Caco-2 (cell line): ENCODE results near the gene TNFRSF6B. TPM values are rescaled to one million over a fixed set of nuclear protein-coding genes. Genes with fewer than 3 reads are reported as not detected.

Experiments used
- BruUV-seq: library from RNA; stranded (reverse); fragments of 400-500 nt; replicated peaks from 2 replicates; lab custom pipeline; 2021; lab: Mats Ljungman, UMichigan
- CTCF ChIA-PET: fragments of 300-600 bp; sonication (Branson Sonifier 250); formaldehyde crosslinking; loops from one replicate; lab custom pipeline; 2022; ENCODE audit warnings: antibody characterized with exemption; lab: Charles Lee
- POLR2A ChIA-PET: fragments of 300-600 bp; sonication (Branson Sonifier 250); formaldehyde crosslinking; loops from one replicate; lab custom pipeline; 2022; ENCODE audit warnings: antibody characterized with exemption; lab: Charles Lee
- DNase-seq, 2 experiments: peaks; one replicate each; pipeline versions ENCODE4 v3.0.0 to v3.0.0-alpha.2; 2020 to 2022
- H3K27me3 ChIP-seq: replicated peaks from 2 replicates; pipeline ENCODE4 v1.6.0; 2011; ENCODE audit warnings: low read length; ENCODE audit not compliant: control insufficient read depth, insufficient read depth
- H3K36me3 ChIP-seq: 2 replicates; pipeline ENCODE4 v1.5.1; 2011; ENCODE audit warnings: low read length; ENCODE audit not compliant: control insufficient read depth, insufficient read depth
- H3K4me1 ChIP-seq: fragments of 250-450 bp; sonication (Bioruptor Pico); 2 replicates; pipeline ENCODE4 v1.5.1; 2020; ENCODE audit warnings: mild to moderate bottlenecking
- H3K4me3 ChIP-seq: 2 replicates; pipeline ENCODE4 v1.5.1; 2011; ENCODE audit warnings: low read depth, mild to moderate bottlenecking, control low read depth, low read length
- H3K9me3 ChIP-seq: fragments of 250-450 bp; sonication (Bioruptor Pico); 2 replicates; pipeline ENCODE4 v1.5.1; 2020; ENCODE audit warnings: mild to moderate bottlenecking, moderate library complexity
- H3K27ac Mint-ChIP-seq: one replicate; pipeline ENCODE4 v1.8.0; 2022; ENCODE audit warnings: mixed read lengths; ENCODE audit not compliant: unreplicated experiment
- H3K27me3 Mint-ChIP-seq: one replicate; pipeline ENCODE4 v1.8.0; 2022; ENCODE audit warnings: mixed read lengths; ENCODE audit not compliant: insufficient read depth, unreplicated experiment
- H3K36me3 Mint-ChIP-seq: one replicate; pipeline ENCODE4 v1.8.0; 2022; ENCODE audit warnings: mild to moderate bottlenecking, mixed read lengths; ENCODE audit not compliant: insufficient read depth, unreplicated experiment
- H3K4me1 Mint-ChIP-seq: one replicate; pipeline ENCODE4 v1.8.0; 2022; ENCODE audit warnings: low read depth, mixed read lengths; ENCODE audit not compliant: unreplicated experiment
- H3K4me3 Mint-ChIP-seq: one replicate; pipeline ENCODE4 v1.8.0; 2022; ENCODE audit warnings: mild to moderate bottlenecking, moderate library complexity, mixed read lengths; ENCODE audit not compliant: unreplicated experiment
- H3K9me3 Mint-ChIP-seq: one replicate; pipeline ENCODE4 v1.8.0; 2022; ENCODE audit warnings: mixed read lengths; ENCODE audit not compliant: unreplicated experiment
- intact Hi-C: fragments of 100-400 bp; cut with micrococcal nuclease; formaldehyde crosslinking; loops from one replicate; pipeline ENCODE4 v1.10.0; 2022; ENCODE audit not compliant: unreplicated experiment
- total RNA-seq: library from RNA; stranded (reverse); gene quantifications from 2 replicates; pipeline ENCODE4 v1.2.3, GENCODE V29; 2022
- TF ChIP-seq, protein P1 (sequence below), 2 experiments: fragments of 200-600 bp in 1 of 2; IDR thresholded peaks; 1 replicate in 1 of 2; 2 replicates in 1 of 2; pipeline versions ENCODE4 v1.5.1 to v1.8.0; 2011 to 2022; ENCODE audit warnings: antibody characterized with exemption in 1 of 2, control low read depth in 1 of 2, inconsistent platforms in 1 of 2, low read depth in 1 of 2, low read length in 1 of 2, mild to moderate bottlenecking in 1 of 2, moderate library complexity in 1 of 2; ENCODE audit not compliant: insufficient read depth in 1 of 2, severe bottlenecking in 1 of 2, unreplicated experiment in 1 of 2

Gene TNFRSF6B
- total RNA-seq, 1 experiment from 2014 or later = not detected

DNA sequence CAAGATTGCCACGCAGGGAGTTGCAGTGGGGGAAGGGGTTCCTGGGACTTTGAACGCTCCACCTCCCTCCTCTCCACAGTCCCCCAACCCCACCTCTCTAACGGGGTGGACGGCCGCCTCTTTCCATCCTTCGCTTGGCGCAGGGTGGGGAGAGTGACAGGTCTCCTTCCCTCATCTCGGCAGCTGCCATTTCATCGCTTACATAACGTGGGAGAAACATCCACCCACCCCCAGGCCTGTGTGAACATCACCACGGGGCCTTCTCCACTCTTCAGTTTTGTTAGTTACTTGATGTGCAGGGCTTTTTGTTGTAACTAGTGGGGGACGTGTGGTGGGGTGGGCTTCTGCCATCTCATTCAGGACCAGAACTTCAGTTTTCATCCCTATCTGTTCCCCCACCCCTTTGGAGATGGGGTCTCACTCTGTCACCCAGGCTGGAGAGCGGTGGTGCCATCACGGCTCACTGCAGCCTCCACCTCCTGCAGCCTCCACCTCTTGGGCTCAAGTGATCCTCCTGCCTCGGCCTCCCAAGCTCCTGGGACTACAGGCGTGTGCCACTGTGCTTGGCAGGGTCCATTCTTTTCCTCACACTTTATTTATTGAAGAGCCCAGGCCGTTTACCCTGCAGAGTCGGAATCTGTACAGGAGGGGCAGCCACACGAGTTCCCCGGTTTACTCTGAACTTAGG, 20.6 kb upstream of the TNFRSF6B start:
- Mint-ChIP-seq H3K9me3 (no peaks in the 10 kb centered on the region), H3K27ac (no peak overlapping the region), H3K4me1 (no peaks in the 10 kb centered on the region), H3K36me3 (peaks cover 16% of the 10 kb centered on the region), H3K4me3 (no peak overlapping the region), H3K27me3 (no peaks in the 10 kb centered on the region)
- no peaks in the 10 kb centered on the region for H3K36me3 ChIP-seq
- no peak for DNase-seq
- H3K27me3 ChIP-seq = no peaks in the 10 kb centered on the region
- no peaks in the 10 kb centered on the region for H3K4me1 ChIP-seq
- CTCF ChIA-PET = no interaction called here
- no TSS peak for BruUV-seq
- intact Hi-C loops = no loop called here
- H3K4me3 ChIP-seq = no peak overlapping the region
- POLR2A ChIA-PET = no interaction called here
- no peaks in the 10 kb centered on the region for H3K9me3 ChIP-seq
- TF ChIP-seq, protein P1, sequence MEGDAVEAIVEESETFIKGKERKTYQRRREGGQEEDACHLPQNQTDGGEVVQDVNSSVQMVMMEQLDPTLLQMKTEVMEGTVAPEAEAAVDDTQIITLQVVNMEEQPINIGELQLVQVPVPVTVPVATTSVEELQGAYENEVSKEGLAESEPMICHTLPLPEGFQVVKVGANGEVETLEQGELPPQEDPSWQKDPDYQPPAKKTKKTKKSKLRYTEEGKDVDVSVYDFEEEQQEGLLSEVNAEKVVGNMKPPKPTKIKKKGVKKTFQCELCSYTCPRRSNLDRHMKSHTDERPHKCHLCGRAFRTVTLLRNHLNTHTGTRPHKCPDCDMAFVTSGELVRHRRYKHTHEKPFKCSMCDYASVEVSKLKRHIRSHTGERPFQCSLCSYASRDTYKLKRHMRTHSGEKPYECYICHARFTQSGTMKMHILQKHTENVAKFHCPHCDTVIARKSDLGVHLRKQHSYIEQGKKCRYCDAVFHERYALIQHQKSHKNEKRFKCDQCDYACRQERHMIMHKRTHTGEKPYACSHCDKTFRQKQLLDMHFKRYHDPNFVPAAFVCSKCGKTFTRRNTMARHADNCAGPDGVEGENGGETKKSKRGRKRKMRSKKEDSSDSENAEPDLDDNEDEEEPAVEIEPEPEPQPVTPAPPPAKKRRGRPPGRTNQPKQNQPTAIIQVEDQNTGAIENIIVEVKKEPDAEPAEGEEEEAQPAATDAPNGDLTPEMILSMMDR (IDR thresholded peaks at IDR 0.05; ENCODE audit: insufficient read depth in 1 of 2, low read depth in 1 of 2, low read length in 1 of 2, severe bottlenecking in 1 of 2, unreplicated experiment in 1 of 2) = no peak

DNA sequence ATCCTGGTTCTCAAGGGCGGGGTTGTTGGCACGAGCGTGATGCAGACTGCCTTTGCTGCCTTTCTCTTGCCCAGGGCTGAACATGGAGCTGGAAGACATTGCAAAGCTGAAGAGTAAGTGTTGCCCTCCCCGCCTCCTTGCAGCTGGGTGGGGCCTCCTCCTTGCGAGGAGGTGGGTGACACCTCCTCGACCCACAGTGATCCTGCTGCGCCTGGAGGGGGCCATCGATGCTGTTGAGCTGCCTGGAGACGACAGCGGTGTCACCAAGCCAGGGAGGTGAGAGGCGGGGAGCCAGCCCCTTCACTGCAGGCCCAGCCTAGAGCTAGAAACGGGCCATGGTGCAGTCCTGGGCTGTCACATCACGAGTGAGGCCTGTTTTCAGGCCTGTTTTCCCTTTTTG, 18.4 kb upstream of the TNFRSF6B start:
- intact Hi-C loops = no loop called here
- POLR2A ChIA-PET = no interaction called here
- H3K9me3 Mint-ChIP-seq = no peaks in the 10 kb centered on the region

DNA sequence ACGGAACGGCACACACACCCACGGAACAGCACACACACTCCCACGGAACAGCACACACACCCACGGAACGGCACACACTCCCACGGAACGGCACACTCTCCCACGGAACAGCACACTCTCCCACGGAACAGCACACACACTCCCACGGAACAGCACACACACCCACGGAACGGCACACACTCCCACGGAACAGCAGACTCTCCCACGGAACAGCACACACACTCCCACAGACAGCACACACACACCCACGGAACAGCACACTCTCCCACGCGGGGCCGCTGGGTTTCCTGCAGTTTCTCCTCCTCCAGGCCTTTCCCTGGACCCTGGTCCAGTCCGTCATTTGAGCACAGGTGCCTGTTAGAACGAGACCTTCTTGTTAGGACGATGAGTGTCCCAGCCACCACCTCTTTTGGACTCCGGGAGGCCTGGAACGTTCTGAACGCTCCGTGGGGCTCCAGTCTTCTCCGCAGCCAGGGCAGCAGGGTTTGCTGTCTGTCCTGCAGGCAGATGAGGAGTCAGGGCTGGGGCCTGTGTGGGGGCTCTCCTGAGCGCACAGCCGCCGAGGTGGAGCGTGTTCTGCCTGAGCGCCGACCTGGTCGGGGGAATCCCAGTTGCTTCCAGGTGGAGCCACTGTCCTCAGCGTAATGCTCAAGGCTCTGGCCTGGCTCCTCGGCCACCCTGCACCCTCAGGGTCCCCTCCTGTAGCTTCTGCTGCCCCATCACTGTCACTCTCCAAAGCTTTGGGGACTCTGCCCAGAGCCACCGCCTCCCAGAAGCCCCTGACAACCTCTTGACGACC, 17.6 kb upstream of the TNFRSF6B start:
- H3K27me3 Mint-ChIP-seq = no peaks in the 10 kb centered on the region
- no peak overlapping the region for H3K4me3 ChIP-seq
- peaks cover 10% of the 10 kb centered on the region for H3K4me1 ChIP-seq
- no peaks in the 10 kb centered on the region for H3K4me1 Mint-ChIP-seq
- TF ChIP-seq, protein P1 (IDR thresholded peaks at IDR 0.05; ENCODE audit: insufficient read depth in 1 of 2, low read depth in 1 of 2, low read length in 1 of 2, severe bottlenecking in 1 of 2, unreplicated experiment in 1 of 2) = no peak
- ChIA-PET CTCF (interaction anchor here (0.7 kb wide), 1 partner anchor 137 kb away, joined by 3 read pairs; no protein-coding TSS in a partner anchor), POLR2A (no interaction called here)
- no peaks in the 10 kb centered on the region for H3K9me3 Mint-ChIP-seq
- DNase-seq = no peak
- H3K9me3 ChIP-seq = no peaks in the 10 kb centered on the region
- H3K27ac Mint-ChIP-seq = no peak overlapping the region
- no peaks in the 10 kb centered on the region for H3K27me3 ChIP-seq
- peaks cover 37% of the 10 kb centered on the region for H3K36me3 Mint-ChIP-seq
- H3K36me3 ChIP-seq = no peaks in the 10 kb centered on the region
- no peak overlapping the region for H3K4me3 Mint-ChIP-seq
- BruUV-seq = no TSS peak
- intact Hi-C loops = no loop called here

More for the DNA sequence above, 18.4 kb upstream of the TNFRSF6B start:
- CTCF ChIA-PET = no interaction called here
- peaks cover 33% of the 10 kb centered on the region for H3K36me3 Mint-ChIP-seq
- TF ChIP-seq, protein P1 (IDR thresholded peaks at IDR 0.05; ENCODE audit: insufficient read depth in 1 of 2, low read depth in 1 of 2, low read length in 1 of 2, severe bottlenecking in 1 of 2, unreplicated experiment in 1 of 2) = no peak
- no peaks in the 10 kb centered on the region for H3K4me1 Mint-ChIP-seq
- DNase-seq = no peak
- BruUV-seq = no TSS peak
- no peaks in the 10 kb centered on the region for H3K36me3 ChIP-seq
- H3K4me3 ChIP-seq = no peak overlapping the region
- H3K9me3 ChIP-seq = no peaks in the 10 kb centered on the region
- no peaks in the 10 kb centered on the region for H3K27me3 ChIP-seq
- H3K27me3 Mint-ChIP-seq = no peaks in the 10 kb centered on the region
- H3K4me1 ChIP-seq = peaks cover 8% of the 10 kb centered on the region
- no peak overlapping the region for H3K27ac Mint-ChIP-seq
- H3K4me3 Mint-ChIP-seq = no peak overlapping the region
